ENCODE measurements around the gene WWOX.

The WWOX gene

GRCh38 chr16:78763821-78764440 is 664.5 kb downstream of the WWOX start:
- no peak for DNase-seq (ENCODE audit: low read depth in 2 of 2)

DNA sequence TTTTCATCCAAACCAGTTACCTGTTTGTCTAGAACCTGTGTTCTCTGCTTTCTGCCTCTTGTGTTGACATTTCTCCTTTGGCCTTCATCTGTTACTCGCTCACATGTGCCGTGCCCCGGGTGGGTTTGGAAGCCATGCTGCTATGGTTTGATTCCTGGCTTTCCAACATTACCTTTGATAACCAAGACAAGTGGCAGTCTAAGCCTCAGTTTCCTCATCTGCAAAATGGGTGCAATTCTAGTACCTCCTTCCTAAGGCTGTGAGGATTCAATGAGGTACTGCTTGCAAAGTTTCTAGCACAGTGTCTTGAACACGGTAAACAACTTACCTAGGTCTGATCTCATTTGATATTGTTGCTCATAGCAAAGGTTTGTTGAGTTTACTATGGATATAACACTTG is 665.0 kb downstream of the WWOX start:
- no peak for DNase-seq (ENCODE audit: low read depth in 2 of 2)

DNA sequence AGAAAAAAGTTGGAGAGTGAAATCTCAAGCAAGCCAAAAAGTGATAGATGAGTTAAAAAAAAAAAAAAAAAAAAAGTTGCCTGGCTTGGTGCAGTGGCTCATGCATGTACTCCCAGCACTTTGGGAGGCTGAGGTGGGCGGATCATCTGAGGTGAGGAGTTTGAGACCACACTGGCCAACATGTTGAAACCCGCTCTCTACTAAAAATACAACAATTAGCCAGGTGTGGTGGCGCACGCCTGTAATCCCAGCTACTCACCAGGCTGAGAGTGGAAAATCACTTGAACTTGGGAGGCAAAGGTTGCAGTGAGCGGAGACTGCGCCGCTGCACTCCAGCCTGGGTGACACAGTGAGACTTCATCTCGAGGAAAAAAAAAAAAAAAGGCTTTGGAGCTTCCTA is 668.8 kb downstream of the WWOX start:
- DNase-seq (ENCODE audit: low read depth in 2 of 2): no peak

GRCh38 chr16:78768718-78769117 is 669.3 kb downstream of the WWOX start:
- DNase-seq (ENCODE audit: low read depth in 2 of 2): no peak

- peak; percentile 45 to 56 for DNase-seq (ENCODE audit: low read depth in 2 of 2)
Measured at GRCh38 chr16:78770353-78771091, 671.1 kb downstream of the WWOX start.

- DNase-seq (ENCODE audit: low read depth in 2 of 2): no peak
Measured at GRCh38 chr16:78773291-78773702, 673.8 kb downstream of the WWOX start.

DNA sequence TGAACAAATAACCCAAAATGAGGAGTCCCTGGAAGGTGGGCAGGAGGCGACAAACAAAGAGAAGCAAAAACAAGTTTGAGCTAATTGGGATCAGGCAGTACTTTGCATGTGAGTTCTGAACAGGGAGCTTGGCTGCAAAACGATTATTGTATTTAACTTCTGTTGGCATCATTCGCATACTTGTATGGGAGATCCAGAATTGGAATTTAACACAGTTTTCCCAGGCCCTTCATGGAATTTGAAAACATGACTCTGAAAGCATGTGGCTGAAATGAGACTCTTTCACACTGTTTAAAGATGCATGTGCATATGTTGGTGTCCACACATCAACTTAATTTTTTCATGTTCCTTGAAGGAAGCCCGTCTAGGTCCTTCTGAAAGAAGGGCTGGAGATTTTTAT is 674.3 kb downstream of the WWOX start:
- no peak for DNase-seq (ENCODE audit: low read depth in 2 of 2)

GRCh38 chr16:78775161-78775561 is 675.7 kb downstream of the WWOX start:
- no peak for DNase-seq (ENCODE audit: low read depth in 2 of 2)

DNA sequence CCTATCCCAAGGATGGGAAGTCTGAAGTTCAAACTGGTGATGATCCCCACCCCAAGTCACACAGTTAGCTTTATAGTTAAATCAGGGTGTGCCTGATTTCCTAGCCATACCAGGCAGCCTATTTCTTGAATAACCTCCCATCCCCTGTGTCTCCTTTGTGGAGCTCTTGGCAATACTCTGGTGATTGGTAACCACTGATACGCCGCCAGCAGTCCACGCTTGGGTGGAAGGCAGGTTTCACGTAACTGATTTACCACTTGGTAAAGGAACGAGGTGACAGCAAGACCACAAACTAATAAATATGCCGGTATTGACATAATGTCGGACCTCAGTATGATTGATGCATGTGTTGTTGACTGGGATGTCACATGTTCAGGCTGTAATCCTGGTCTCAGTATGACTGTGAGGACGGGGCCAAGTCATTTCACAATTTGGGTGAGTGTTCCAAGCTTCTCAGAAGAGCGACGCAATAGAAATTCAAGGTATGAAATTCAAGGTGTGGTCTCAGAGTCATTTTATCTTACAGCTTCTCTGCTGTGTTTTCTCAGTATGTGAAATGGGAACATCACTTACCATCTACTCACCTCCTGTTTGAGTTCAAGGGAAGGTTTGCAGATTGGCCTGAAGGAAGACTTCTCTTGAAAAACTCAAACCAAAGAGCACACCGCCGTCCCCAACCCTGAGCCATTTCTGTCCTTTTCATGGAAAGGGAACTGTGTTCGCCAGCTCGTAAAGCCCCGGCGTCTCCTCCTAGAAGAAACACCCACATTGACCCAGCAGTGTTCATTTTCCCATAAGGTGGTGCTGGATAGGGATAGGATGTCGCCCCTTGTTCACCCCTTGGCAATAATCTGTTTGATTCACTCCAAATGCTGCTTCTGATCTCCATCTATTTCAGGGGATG is 678.9 kb downstream of the WWOX start:
- no peak for DNase-seq (ENCODE audit: low read depth in 2 of 2)

GRCh38 chr16:78780808-78781207 is 681.4 kb downstream of the WWOX start:
- no peak for DNase-seq (ENCODE audit: low read depth in 2 of 2)

- no peak for DNase-seq (ENCODE audit: low read depth in 2 of 2)
Measured at GRCh38 chr16:78782572-78782971, 683.1 kb downstream of the WWOX start.

- DNase-seq (ENCODE audit: low read depth in 2 of 2): no peak
Measured at GRCh38 chr16:78783570-78784079, 684.2 kb downstream of the WWOX start.

- no peak for DNase-seq (ENCODE audit: low read depth in 2 of 2)
Measured at GRCh38 chr16:78784771-78785170, 685.3 kb downstream of the WWOX start.

- no peak for DNase-seq (ENCODE audit: low read depth in 2 of 2)
Measured at GRCh38 chr16:78785218-78785617, 685.8 kb downstream of the WWOX start.

DNA sequence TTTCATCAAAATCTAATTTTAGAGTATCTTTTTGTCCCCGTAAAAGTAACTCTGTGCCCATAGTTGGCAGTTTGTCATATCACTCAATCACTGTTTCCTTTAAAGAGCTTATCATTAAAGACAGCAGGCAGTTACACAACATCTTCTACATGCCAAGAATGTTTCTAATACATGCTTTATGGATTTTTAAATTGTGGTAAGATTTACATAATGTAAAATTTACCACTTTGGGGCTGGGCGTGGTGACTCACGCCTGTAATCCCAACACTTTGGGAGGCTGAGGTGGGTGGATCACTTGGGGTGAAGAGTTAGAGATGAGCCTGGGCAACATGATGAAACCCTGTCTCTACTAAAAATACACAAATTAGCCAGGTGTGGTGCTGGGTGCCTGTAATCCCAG is 687.2 kb downstream of the WWOX start:
- DNase-seq (ENCODE audit: low read depth in 2 of 2): no peak

DNA sequence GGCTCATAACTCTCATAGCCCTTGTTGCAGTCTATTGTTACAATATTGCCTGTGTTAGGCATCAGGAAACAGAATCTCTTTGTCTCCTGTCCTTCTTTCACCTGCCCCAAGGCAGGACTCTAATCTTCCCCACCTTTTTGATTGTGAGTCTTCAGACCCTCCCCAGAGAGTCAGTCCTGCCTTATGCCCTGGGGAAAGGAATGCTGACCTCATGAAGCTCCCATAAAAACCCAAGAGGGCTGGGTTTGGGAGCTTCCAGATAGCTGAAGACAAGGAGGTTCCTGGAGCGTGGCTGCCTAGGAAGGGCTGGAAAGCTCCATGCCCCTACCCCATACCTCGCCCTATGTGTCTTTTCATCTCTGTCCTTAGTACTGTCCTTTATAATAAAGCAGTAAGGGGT is 688.8 kb downstream of the WWOX start:
- no peak for DNase-seq (ENCODE audit: low read depth in 2 of 2)

DNA sequence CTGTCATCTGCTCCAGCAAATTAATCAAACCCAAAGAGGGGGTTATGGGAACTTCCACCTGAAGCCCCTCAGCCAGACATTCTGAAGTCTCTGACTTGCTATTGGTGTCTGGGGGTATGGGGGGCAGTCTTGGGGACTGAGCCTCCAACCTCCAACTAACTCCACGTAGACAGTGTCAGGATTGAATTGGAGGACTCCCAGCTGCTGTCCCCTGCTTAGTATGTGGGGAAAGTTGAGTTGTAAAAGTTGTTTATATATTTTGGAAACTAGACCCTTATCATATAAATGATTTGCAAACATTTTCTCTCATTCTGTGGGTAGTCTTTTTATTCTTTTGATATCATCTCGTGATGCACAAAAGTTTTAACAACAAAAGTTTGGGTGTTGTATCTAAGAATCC is 689.2 kb downstream of the WWOX start:
- DNase-seq (ENCODE audit: low read depth in 2 of 2): no peak

- DNase-seq (ENCODE audit: low read depth in 2 of 2): no peak
Measured at GRCh38 chr16:78789561-78789960, 690.1 kb downstream of the WWOX start.

- DNase-seq (ENCODE audit: low read depth in 2 of 2): no peak
Measured at GRCh38 chr16:78791011-78791410, 691.6 kb downstream of the WWOX start.

DNA sequence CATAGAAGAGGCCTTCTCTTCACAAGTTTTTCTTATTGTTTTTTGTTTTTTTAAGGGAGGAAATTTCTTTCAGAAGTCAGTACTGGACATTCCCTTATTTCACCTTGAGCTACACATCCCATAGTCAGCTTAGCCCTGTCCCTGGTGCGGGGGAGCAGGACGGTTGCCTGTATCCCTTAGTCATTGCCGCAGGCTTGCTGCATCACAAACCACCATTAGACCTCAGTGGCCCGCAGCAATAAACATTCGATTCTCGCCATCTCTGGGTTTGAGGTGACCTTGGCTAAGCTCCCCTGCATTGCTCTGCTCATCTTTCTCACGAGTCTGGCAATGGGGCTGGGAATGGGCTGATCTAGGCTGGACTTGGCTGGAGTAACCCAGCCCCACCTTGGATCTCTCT is 692.5 kb downstream of the WWOX start:
- DNase-seq (ENCODE audit: low read depth in 2 of 2): no peak

DNA sequence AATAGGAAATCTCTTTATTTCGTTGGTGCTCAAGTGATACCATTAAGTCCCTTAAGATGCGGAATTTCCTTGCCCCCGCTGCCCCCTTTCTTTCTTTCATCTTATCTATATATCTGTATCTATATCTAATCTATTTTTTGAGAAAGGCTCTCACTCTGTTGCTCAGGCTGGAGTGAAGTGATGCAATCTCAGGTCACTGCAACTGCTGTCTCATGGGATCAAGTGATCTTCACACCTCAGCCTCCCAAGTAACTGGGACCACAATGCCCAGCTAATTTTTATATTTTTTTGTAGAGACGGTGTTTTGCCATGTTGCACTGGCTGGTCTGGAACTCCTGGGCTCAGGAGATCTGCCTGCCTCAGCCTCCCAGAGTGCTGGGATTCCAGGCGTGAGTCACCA is 693.5 kb downstream of the WWOX start:
- no peak for DNase-seq (ENCODE audit: low read depth in 2 of 2)

GRCh38 chr16:78794581-78795250 is 695.3 kb downstream of the WWOX start:
- no peak for DNase-seq (ENCODE audit: low read depth in 2 of 2)

All from activated CD8-positive, alpha-beta memory T cell treated with anti-CD3 and anti-CD28 coated beads for 4 hours (primary cell).